ENCODE results near the gene TMEM271. TPM values are rescaled to one million over a fixed set of nuclear protein-coding genes. Genes with fewer than 3 reads are reported as not detected.

Gene TMEM271, protein sequence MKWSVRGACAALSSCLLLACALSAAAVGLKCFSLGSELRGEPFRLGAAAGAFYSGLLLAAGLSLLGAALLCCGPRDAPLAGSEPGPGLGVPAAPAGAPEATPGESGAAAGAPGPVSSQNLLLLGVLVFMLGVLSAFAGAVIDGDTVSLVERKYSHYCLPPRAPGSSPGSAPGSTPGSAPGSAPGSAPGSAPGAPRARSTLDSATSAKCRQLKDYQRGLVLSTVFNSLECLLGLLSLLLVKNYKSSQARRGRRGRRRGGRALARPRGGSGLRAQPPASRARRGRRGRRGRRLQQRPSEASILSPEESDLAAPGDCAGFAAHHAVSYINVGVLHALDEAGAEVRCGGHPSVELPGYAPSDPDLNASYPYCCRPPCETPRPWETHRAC
- polyA plus RNA-seq (ENCODE audit: insufficient read length in 3 of 3), result under 1 TPM in 1 of 3 donors, not detected in 2; 0.09 TPM
- long read RNA-seq, donor 1, result 0 reads
- long read RNA-seq, donor 2, result 0 reads
- long read RNA-seq, donor 3, result 0 reads
- long read RNA-seq, donor 4, result 0 reads
- long read RNA-seq, donor 5, result 0 reads
- long read RNA-seq, donor 6, result 0 reads
- long read RNA-seq, donor 7, result 0 reads
- long read RNA-seq, donor 8, result 0 reads
- long read RNA-seq, donor 9, result 0 reads
- long read RNA-seq, donor 10, result 0 reads
- long read RNA-seq, donor 11, result 0 reads
- long read RNA-seq, donor 12, result 0 reads
- long read RNA-seq, donor 13, result 0 reads
- long read RNA-seq, donor 14, result 0 reads
- long read RNA-seq, donor 15, partial matches to known transcripts, result 0 of 1 reads
- long read RNA-seq, donor 15, other reads (novel, unspliced or antisense), result 0 of 1 reads
- long read RNA-seq, donor 16, result 0 reads

DNA sequence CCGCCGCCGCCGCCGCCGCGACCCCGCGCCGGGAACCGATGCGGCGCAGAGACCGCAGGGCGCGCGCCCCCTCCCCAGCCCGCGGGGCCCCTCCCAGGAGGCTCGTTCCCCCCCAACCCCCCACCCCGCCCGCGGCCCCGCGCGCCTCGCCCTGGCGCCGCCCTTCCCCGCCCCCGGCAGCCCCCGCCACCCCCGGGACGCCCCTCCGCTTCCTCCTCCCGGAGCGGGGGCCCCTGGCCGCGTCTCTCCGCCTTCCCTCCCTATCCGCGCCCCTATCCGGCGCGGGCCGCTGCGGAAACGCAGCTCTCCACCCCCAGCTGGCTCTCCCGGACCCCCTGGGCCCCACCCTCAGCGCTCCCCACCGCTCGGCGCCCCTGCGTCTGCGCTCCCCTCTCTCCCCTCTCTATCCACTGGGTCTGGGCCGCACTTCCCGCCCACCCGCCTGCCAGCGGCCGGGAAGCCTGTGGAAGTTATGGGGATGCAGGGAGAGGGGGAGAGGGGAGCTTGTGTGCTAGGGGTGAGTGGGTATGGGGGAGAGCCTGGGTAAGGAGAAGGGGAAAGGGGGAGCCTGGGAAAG is at the start of gene TMEM271:
TMEM271 (minus strand) TSS at position 51 of the 577 bp plus-strand sequence. CDS start 233 bp downstream, outside the sequence.
- DNase-seq, result no peak

DNA sequence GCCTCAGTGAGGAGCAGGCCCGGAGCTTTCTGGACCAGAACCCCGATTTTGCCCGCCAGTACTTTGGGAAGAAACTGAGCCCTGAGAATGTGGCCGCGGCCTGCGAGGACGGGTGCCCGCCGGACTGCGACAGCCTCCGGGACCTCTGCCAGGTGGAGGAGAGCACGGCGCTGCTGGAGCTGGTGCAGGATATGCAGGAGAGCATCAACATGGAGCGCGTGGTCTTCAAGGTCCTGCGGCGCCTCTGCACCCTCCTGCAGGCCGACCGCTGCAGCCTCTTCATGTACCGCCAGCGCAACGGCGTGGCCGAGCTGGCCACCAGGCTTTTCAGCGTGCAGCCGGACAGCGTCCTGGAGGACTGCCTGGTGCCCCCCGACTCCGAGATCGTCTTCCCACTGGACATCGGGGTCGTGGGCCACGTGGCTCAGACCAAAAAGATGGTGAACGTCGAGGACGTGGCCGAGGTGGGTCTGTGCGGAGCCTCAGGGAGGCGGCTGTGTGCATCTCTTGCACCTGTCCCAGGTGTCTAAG is 49.6 kb upstream of the TMEM271 start:
- no peak for DNase-seq

DNA sequence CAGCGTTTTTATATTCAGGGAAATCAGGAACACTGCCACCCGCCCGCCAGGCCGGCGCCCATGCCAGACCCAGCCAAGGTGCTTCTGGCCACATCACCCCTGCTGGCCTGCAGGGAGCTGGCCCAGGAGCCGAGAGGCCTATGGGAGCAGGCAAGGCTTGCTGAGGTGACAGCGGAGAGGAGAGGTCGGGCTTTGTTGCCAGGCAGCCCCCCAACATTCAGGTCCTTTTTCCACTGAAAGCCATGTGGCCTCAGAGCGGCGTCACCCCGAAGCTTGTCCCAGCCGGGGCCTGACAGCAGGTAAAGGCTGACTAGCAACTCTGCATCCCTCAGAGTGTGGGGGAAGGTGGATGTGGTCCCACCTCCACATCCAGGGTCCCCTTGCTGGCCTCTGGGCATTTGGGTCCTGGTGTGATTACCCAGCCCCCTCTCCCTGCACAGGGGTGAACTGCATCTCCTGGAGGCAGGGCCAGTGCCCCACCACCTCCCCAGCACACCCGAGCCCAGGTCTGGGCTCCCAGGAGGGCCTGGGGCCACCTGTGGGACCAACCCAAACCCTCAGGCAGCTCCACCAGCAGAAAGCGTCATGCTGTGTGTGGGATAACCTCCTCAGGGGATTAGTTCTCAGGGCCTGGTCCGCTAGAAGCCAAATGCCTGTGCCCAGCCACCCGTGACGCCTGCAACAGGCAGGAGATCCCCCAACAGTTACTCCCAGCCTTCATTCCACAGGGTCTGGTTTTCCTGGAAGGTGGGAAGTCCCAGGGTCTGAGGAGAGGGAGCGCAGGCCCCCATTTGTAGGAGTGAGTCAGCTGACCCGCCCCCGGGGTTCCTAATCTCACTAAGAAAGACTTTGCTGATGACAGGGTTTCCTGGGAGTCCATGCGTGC is 48.9 kb upstream of the TMEM271 start, which contains the start of gene PDE6B:
PDE6B (plus strand) TSS at position 869 of the 886 bp plus-strand sequence. CDS start 54 bp downstream, outside the sequence.
- peak; percentile 85 for DNase-seq

DNA sequence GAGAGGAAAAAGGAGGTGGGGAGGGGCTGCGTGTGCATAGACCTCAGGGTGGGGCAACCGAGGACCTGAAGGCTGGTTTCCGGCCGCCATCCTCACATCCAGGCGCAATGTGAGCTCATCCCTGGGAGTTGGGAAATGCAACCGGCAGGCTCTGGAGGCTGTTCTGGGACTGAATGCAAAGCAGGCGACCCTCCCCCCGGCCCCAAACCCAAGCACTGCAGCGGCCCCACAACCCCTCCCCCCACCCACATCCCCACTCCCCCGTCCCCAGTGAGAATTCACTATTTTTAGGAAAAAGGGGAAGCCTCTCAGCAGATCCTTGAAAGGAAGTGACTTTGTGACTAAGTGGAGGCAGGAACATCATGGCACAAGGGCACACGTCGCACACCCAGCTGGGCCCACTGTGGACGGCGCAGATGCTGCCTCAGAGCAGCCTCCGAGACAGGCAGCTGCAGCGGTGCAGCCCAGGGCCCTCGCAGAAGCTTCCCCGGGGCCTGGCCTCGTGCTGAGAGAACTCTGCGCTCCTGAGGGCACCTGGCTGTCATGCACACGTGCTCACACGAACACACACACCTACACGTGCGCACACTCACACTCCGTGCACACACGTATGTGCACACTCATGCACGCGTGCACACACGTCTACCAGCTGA is 47.9 kb upstream of the TMEM271 start:
- no peak for DNase-seq

DNA sequence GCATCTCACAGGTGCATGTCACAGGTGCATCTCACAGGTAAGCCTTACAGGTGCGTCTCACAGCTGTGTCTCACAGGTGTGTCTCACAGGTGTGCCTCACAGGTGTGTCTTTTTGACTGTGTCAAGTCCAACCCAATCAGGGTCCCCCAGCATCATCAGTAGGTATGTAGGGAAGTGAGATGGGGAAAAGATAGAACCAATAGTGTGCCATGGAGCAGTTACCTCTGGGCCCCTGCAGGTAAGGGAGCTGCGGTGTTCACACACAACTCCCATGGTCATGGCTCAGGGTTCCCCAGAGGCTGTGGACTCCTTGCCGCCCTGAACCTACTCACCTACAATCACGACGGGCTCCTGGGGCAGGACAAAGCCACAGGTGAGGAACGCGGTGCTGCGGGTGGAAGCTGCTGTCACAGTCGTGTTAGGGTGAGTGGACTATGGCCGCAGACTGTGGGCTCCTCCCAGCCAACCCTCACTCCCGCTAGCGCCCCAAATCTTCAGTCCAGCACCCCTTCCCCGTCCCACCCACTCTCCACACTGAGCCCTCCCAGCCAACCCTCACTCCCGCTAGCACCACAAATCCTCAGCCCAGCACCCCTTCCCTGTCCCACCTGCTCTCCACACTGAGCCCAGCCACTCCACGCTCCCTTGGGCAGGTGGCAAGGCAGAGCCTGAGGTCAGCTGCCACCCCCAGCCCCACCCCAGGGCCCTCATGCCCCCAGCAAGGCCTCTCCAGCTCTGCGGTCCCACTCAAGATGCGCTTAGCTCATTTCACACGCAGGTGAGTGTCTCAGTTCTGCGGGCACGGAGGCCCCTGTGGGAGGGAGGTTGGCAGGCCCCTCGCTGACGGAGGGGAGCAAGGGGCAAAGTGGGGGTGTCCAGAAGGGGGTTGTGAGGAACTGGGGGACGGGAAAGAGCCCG is 47.2 kb upstream of the TMEM271 start:
- no peak for DNase-seq

DNA sequence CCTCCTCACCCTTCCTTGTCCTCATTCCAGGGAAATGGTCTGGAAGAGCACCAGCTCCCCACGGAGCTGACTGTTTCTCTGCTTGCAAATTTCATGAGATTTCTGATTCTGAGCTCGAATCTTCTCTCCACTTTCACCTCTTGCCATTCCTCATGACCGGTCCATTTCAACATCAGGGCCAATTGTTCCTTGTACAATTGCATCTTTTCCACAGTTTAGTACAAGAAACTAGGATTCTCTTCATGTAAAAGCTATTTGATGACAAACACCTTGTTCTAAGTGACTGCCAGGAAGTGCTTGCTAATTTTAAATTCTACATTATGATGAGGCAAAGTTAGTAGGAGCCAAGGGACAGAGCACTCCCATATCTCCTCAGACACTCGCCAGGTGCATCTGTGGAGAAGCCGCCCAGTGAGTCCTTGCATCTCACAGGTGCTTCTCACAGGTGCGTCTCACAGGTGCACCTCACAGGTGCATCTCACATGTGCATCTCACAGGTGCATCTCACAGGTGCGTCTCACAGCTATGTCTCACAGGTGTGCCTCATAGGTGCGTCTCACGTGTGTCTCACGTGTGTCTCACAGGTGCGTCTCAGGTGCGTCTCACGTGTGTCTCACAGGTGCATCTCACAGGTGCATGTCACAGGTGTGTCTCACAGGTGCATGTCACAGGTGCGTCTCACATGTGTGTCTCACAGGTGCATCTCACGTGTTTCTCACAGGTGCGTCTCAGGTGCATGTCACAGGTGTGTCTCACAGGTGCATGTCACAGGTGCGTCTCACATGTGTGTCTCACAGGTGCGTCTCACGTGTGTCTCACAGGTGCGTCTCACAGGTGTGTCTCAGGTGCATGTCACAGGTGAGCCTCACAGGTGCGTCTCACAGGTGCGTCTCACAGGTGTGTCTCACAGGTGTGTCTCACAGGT is 46.2 kb upstream of the TMEM271 start:
- no peak for DNase-seq

DNA sequence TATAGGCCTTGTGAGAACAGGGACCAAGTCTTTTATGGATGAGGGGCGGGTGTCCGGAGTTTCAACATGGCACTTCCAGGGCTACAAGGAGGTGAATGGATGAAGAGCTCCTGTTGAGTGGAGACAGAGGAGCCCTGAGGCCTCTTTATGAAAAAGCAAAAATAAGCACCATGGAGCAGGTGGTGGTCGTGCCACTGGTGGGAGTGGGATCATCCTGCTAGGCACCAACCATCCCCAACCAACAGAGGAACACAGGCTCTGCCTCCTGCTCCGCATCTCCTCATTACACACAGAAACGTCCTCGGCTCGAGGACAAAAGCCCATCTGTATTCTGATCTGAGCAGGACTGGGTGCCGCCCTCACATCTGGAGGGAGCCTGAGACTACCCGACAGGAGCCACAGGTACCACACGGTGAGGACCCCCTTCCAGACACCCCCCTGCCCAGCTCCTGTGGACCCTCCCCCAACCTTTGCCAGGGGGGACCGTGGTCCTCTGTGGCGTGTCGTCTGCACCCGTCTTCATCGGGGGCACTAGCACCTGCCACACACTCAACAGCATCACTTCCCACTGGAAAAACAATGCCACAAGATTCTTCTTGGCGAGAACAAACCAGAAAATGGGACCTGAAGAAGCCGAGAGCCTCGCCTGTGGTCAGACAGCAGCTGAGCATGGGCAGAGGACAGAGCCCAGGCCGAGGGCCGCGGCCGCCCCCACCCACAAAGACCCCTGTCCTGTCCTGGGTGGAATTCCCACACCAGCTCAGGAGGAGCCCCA is 45.4 kb upstream of the TMEM271 start:
- no peak for DNase-seq

DNA sequence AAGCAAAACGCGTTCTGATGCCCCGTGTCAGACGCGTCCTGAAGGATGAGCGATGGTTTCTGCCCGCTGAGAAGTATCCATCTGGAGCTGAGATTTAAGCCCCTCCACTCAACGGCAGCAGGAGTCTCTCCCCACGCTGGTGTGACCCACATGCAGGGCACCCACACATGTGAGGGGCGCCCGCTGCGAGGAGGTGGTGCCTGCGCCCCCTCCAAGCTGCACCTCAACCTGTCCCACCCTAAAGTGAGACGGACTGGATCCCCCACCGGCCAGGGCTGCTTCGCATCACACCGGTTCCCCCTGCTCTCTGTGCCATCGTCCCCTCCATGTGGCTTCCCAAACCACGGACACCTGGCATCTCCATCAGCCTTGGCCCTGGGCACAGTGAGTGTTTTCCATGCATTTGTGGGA is 44.8 kb upstream of the TMEM271 start:
- DNase-seq, result no peak

DNA sequence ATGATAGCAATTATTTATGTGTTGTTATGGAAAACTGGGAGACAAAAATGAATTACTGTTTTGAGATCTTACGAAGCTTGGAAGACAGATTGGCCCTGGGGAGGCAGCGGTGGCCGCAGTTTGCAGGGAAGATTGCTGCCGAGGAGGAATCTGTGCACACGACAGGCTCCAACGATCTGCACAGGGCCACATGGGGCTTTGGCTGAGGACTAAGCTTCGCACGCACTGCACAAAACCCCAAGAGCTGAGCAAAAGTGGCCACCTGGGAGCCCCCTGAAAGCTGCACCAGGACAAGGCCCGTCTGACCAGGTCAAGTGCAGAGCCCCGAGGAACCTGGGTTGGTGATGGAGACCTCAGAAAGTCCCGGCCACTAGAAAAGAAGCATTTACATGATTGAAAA is 44.1 kb upstream of the TMEM271 start:
- no peak for DNase-seq

DNA sequence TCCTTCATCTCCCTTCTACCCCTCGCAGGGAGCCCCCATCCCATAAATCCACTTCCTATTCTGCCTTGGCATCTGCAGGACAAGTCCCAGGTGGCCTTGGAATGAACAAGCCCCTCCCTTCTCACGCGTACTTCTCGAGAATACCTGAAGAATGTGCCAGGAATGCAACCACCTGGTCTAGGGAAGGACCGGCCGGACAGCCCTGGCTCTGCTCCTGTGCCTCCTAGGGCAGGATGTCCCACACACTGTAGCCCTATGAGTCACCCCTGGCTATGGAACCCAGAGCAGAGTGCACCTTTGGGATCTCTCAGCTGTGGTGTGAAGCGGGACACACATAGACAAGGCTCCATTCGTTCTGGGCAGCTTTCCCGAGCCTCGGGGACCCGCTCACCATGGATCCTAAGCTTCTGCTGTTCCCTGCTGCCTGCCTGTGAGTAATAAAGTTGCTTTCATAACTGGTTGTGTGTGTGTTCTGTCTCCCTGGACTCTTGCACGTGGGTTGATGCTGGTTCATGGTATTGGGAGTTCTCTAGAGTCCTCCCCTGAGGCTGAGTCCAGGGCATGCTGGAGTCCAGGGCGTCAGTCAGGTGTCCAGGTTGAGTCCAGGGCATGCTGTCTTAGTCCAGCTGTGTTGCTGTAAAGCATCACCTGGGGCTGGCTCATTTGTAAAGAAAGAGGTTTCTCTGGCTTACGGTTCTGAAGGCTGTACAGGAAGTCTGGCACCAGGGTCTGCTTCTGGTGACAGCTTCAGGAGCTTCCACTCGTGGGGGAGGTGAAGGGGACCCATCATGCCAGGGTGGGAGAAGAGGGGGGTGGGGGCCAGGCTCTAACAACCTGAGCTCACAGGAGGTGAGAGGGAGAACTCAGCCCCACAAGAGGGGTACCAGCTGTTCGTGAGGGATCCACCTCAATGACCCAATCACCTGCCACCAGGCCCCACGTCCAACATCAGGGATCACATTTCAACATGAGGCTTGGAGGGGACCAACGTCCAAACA is 41.8 kb upstream of the TMEM271 start:
- no peak for DNase-seq

DNA sequence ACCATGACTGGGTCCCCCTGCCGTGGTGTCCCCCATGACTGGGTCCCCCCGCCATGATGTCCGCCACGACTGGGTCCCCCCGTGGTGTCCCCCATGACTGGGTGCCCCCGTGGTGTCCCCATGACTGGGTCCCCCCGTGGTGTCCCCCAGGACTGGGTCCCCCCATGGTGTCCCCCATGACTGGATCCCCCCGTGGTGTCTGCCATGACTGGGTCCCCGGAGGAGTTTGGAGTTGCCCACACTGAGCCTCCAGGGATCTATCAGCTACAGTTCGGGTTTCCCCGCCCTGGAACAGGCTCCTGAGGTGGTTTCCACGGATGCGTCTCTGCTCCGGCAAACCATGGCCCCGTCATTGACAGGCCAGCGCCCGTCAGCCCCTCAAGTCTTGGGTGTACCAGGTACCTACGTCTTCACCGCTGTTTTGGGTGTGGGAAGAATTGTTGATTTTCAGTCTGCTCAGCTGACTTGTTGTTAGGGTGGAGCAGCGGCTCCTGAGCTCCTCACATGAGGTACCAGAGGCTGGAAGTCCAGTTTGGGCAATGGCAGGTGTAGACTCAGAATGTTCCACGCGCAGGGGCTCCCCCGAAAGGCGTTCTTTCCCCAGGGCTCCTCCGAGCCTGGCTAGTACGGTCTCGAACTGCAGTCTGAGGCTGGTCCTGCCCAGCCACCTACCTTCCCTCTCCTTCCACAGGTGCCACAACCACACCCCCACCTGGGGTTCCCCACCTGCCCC is 41.0 kb upstream of the TMEM271 start:
- no peak for DNase-seq

DNA sequence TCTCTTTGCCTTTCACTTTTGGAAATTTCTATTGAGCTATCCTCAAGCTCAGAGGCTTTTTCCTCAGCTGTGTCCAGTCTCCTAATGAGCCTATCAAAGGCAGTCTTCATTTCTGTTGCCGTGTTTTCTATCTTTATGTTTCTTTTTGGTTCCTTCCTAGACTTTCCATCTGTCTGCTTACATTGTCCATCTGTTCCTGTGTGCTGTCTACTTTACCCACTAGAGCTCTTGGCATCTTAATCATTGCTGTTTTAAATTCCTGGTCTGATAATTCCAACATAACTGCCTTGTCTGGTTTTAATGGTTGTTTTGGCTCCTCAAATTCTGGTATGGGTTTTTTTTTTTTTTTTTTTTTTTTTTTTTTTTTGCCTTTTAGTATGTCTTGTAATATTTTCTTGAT is 40.0 kb upstream of the TMEM271 start:
- no peak for DNase-seq

DNA sequence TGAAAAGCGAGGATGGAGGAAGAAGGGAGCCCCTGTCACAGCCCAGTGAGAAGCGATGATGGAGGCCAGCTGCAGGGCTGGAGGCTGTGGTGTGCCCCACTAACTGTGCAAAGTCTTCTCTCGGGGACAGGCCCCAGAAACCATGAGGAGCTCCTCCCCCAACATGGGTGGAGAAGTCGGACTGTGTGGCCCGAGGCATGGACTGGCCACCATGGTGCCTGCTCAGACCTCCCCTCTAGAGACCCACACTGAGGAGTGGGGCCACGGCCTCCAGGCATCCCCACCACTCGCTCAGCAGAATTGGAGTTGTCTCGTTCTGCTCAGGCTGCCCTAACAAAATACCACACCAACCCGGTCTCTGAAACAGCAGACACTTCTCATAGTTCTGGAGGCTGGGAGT is 37.0 kb upstream of the TMEM271 start:
- DNase-seq, result no peak

DNA sequence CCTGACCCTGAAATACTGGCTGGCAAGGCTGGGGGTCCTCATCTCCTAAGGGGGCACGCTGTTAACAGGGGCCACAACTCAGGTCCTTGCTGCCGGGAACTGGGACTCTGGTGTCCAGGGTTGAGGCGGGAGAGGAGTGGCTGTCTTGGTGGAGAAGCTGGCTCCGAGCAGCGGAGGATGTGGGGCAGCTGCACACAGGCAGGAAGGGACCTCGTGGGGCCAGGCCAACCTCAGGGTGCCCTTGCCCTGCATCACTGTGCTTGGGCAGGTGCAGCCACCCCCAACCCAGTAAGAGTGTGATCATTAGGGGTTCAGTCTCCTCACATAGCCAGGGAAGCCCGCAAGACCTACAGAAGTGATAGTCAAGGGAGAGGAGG is 36.6 kb upstream of the TMEM271 start:
- DNase-seq, result no peak

DNA sequence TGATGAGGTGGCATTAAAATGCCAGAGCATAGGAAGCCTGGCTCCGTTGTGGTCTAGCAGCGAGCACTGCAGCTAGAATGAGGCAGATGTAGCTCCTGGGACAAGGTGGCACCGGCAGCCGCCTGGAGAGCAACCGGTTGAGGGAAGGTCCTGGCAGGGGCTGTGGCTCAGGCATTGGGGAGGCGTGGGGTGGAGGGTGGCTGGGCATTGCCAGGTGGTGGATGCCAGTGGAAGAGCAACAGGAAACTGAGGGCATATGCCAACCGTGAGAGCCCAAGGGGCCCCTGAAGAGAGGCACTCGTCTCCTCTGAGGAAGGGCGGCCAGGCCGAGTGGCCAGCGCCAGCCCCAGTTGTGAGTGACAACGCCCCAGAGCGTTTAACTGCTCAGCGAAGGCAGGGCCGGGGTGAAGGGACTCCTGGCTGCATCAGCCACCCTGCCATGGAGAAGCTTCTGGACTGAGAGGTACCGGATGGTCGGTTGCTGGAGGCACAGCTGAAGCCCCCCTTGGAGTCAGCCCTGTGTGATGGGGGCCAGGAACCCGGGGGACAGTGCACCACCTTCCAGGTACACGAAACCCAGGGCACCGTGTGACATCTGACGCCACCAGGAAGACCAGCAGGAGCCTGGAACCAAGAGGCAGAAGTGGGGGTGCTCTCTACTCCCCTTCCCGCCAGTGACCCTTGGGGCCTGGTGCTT is 36.1 kb upstream of the TMEM271 start:
- no peak for DNase-seq
